H1 (cell line): ENCODE measurements around the gene BCL2L14. TPM values are rescaled to one million over a fixed set of nuclear protein-coding genes. Genes with fewer than 3 reads are reported as not detected.

Experiments
- CTCF ChIA-PET: fragments of 300-600 bp; sonication (Branson Sonifier 250); formaldehyde crosslinking; loops from one replicate; lab custom pipeline; 2021; ENCODE audit not compliant: partially characterized antibody; lab: Charles Lee
- POLR2A ChIA-PET: fragments of 300-600 bp; sonication (Branson Sonifier 250); formaldehyde crosslinking; loops from one replicate; lab custom pipeline; 2021; ENCODE audit warnings: inconsistent platforms; ENCODE audit not compliant: partially characterized antibody; lab: Charles Lee
- DNase-seq, 2 experiments: peaks; one replicate each; pipeline versions ENCODE4 v3.0.0 to v3.0.0-alpha.2; 2010 to 2022; ENCODE audit warnings: low spot score in 2 of 2, low read depth in 1 of 2, mixed read lengths in 1 of 2
- FAIRE-seq: peaks from 2 replicates; lab custom pipeline; 2011; peaks lifted over from hg19 to GRCh38; lab: Jason Lieb, UNC
- H2AFZ ChIP-seq: 2 replicates; pipeline ENCODE4 v1.8.1; 2012; ENCODE audit warnings: low read length, inconsistent platforms
- H2AK5ac ChIP-seq: 2 replicates; pipeline ENCODE4 v1.6.1; 2013; ENCODE audit warnings: low read depth, low read length
- H2BK120ac ChIP-seq: replicated peaks from 2 replicates; pipeline ENCODE3; 2013; ENCODE audit warnings: low read depth, low read length, inconsistent platforms
- H2BK12ac ChIP-seq: 2 replicates; pipeline ENCODE4 v1.6.1; 2013; ENCODE audit warnings: low read depth, low read length
- H2BK15ac ChIP-seq: 2 replicates; pipeline ENCODE4 v1.6.1; 2013; ENCODE audit warnings: low read length
- H2BK20ac ChIP-seq: 2 replicates; pipeline ENCODE4 v1.6.1; 2013; ENCODE audit warnings: low read length
- H2BK5ac ChIP-seq: 2 replicates; pipeline ENCODE4 v1.6.1; 2013; ENCODE audit warnings: low read depth, low read length
- H3K14ac ChIP-seq: 2 replicates; pipeline ENCODE4 v1.6.1; 2013; ENCODE audit warnings: inconsistent platforms; ENCODE audit not compliant: insufficient read length
- H3K18ac ChIP-seq: 2 replicates; pipeline ENCODE4 v1.6.1; 2013; ENCODE audit warnings: low read length; ENCODE audit errors: extremely low read depth
- H3K23ac ChIP-seq: 2 replicates; pipeline ENCODE4 v1.6.1; 2013; ENCODE audit warnings: inconsistent platforms; ENCODE audit not compliant: insufficient read length
- H3K23me2 ChIP-seq: 2 replicates; pipeline ENCODE4 v1.6.1; 2013; ENCODE audit warnings: low read depth, low read length
- H3K27ac ChIP-seq: 2 replicates; pipeline ENCODE4 v1.6.1; 2011; ENCODE audit warnings: low read depth, low read length, inconsistent platforms
- H3K27me3 ChIP-seq, 4 experiments: replicated peaks in 1 of 4; 1 replicate in 1 of 4; 2 replicates in 3 of 4; pipeline versions ENCODE4 v1.6.1 to v1.8.1; 2011 to 2013; ENCODE audit warnings: low read length in 3 of 4, mild to moderate bottlenecking in 3 of 4, inconsistent platforms in 2 of 4, mixed read lengths in 2 of 4, moderate library complexity in 1 of 4; ENCODE audit not compliant: control insufficient read depth in 3 of 4, insufficient read depth in 3 of 4; ENCODE audit errors: extremely low read depth in 1 of 4
- H3K36me3 ChIP-seq, 4 experiments: 2 replicates each; pipeline versions ENCODE4 v1.6.1 to v1.8.1; 2011 to 2013; ENCODE audit warnings: mild to moderate bottlenecking in 4 of 4, low read length in 3 of 4, moderate library complexity in 2 of 4, control low read depth in 1 of 4, inconsistent platforms in 1 of 4; ENCODE audit not compliant: insufficient read depth in 4 of 4, control insufficient read depth in 2 of 4
- H3K4ac ChIP-seq: replicated peaks from 2 replicates; pipeline ENCODE3; 2013; ENCODE audit warnings: low read length, low read depth, mixed read lengths, inconsistent platforms; ENCODE audit not compliant: insufficient read length
- H3K4me1 ChIP-seq, 4 experiments: replicated peaks in 1 of 4; 1 replicate in 1 of 4; 2 replicates in 3 of 4; pipeline versions ENCODE4 v1.6.1 to v1.8.1; 2011 to 2013; ENCODE audit warnings: low read length in 3 of 4, inconsistent platforms in 2 of 4, mixed read lengths in 1 of 4; ENCODE audit not compliant: insufficient read depth in 4 of 4, control insufficient read depth in 3 of 4
- H3K4me2 ChIP-seq, 2 experiments: 2 replicates each; pipeline versions ENCODE4 v1.6.1 to v1.8.1; 2011 to 2013; ENCODE audit warnings: low read depth in 2 of 2, low read length in 2 of 2, control low read depth in 1 of 2, inconsistent platforms in 1 of 2, mild to moderate bottlenecking in 1 of 2; ENCODE audit not compliant: insufficient read depth in 1 of 2
- H3K4me3 ChIP-seq, 4 experiments: fragments of 200-600, 300-600 bp in 1 of 4; sonication (generic), shearing (Covaris generic), sonication (Bioruptor Twin) in 1 of 4; 2 replicates each; pipeline versions ENCODE4 v1.5.1 to v1.8.1; 2011 to 2016; ENCODE audit warnings: low read length in 4 of 4, low read depth in 3 of 4, control low read depth in 2 of 4, inconsistent platforms in 2 of 4, mild to moderate bottlenecking in 2 of 4, mixed read lengths in 1 of 4, moderate library complexity in 1 of 4; ENCODE audit not compliant: insufficient read depth in 2 of 4; ENCODE audit errors: extremely low read depth in 1 of 4
- H3K56ac ChIP-seq: replicated peaks from 2 replicates; pipeline ENCODE3; 2013; ENCODE audit warnings: low read depth, mild to moderate bottlenecking, mixed read lengths, low read length, inconsistent platforms; ENCODE audit not compliant: insufficient read length
- H3K79me1 ChIP-seq: 2 replicates; pipeline ENCODE4 v1.6.1; 2013; ENCODE audit warnings: low read depth, low read length, control low read depth
- H3K79me2 ChIP-seq, 2 experiments: 2 replicates each; pipeline versions ENCODE4 v1.6.1 to v1.8.1; 2012 to 2013; ENCODE audit warnings: low read length in 2 of 2, mild to moderate bottlenecking in 2 of 2, inconsistent platforms in 1 of 2; ENCODE audit not compliant: insufficient read depth in 2 of 2, control insufficient read depth in 1 of 2
- H3K9ac ChIP-seq, 4 experiments: replicated peaks in 1 of 4; 1 replicate in 1 of 4; 2 replicates in 3 of 4; pipeline versions ENCODE4 v1.6.1 to v1.8.1; 2011 to 2013; ENCODE audit warnings: low read depth in 3 of 4, low read length in 3 of 4, control low read depth in 2 of 4, mild to moderate bottlenecking in 2 of 4, moderate library complexity in 2 of 4, inconsistent platforms in 1 of 4; ENCODE audit errors: extremely low read depth in 1 of 4
- H3K9me3 ChIP-seq, 2 experiments: 2 replicates each; pipeline versions ENCODE4 v1.6.1 to v1.8.1; 2012 to 2013; ENCODE audit warnings: mild to moderate bottlenecking in 2 of 2, moderate library complexity in 2 of 2, control low read depth in 1 of 2, inconsistent platforms in 1 of 2, low read depth in 1 of 2, low read length in 1 of 2, mixed read lengths in 1 of 2; ENCODE audit not compliant: insufficient read depth in 2 of 2
- H4K20me1 ChIP-seq, 2 experiments: replicated peaks in 1 of 2; 2 replicates each; pipeline versions ENCODE3 to v1.8.1; 2011 to 2013; ENCODE audit warnings: inconsistent platforms in 2 of 2, low read length in 2 of 2, mild to moderate bottlenecking in 1 of 2; ENCODE audit not compliant: insufficient read depth in 2 of 2, control insufficient read depth in 1 of 2
- H4K5ac ChIP-seq: 2 replicates; pipeline ENCODE4 v1.6.1; 2013; ENCODE audit warnings: low read length, low read depth, mixed read lengths, inconsistent platforms; ENCODE audit not compliant: insufficient read length
- H4K8ac ChIP-seq: 2 replicates; pipeline ENCODE4 v1.8.0; 2013; ENCODE audit warnings: mild to moderate bottlenecking, moderate library complexity, low read length, inconsistent platforms; ENCODE audit not compliant: insufficient read depth; ENCODE audit errors: extremely low read depth
- H4K91ac ChIP-seq: replicated peaks from 2 replicates; pipeline ENCODE3; 2013; ENCODE audit warnings: low read length, mixed read lengths, inconsistent platforms; ENCODE audit not compliant: insufficient read length
- ATF2 ChIP-seq: IDR thresholded peaks from 2 replicates; pipeline ENCODE4 v1.6.1; 2012; ENCODE audit warnings: low read length, inconsistent platforms
- BACH1 ChIP-seq: IDR thresholded peaks from 2 replicates; pipeline ENCODE4 v1.6.1; 2012; ENCODE audit warnings: low read length, improper control_type of control experiment
- BCL11A ChIP-seq, 2 experiments: IDR thresholded peaks; one replicate each; pipeline ENCODE4 v1.6.1; 2011; ENCODE audit warnings: low read depth in 2 of 2, low read length in 2 of 2, mild to moderate bottlenecking in 2 of 2
- EGR1 ChIP-seq: IDR thresholded peaks from 2 replicates; pipeline ENCODE4 v1.6.1; 2011; ENCODE audit warnings: low read depth, low read length, borderline replicate concordance
- POLR2AphosphoS5 ChIP-seq: IDR thresholded peaks from 2 replicates; pipeline ENCODE4 v1.6.1; 2011; ENCODE audit warnings: low read depth, low read length
- TBP ChIP-seq: IDR thresholded peaks from 2 replicates; pipeline ENCODE4 v1.6.1; 2011; ENCODE audit warnings: low read depth, low read length, improper control_type of control experiment
- WGBS, 2 experiments: shearing (Covaris generic) in 1 of 2; methylation state at CpG; one replicate each; pipeline versions ENCODE4 v1.1.6 to v1.1.7; 2013 to 2015; ENCODE audit warnings: low lambda C conversion rate in 2 of 2, mixed read lengths in 2 of 2, inconsistent platforms in 1 of 2, low coverage in 1 of 2, missing lambda C conversion rate in 1 of 2; ENCODE audit not compliant: insufficient replicate concordance in 2 of 2, insufficient coverage in 1 of 2, insufficient read length in 1 of 2; ENCODE audit errors: extremely low coverage in 1 of 2, missing lambda C conversion rate in 1 of 2; 5-methylcytosine and 5-hydroxymethylcytosine counted together
- polyA plus RNA-seq, 7 experiments: library from polyadenylated mRNA; depleted of rRNA in 3 of 7; stranded (reverse) in 5 of 7; unstranded in 2 of 7; fragments of >200 nt in 5 of 7; fragments of 200-250 nt in 2 of 7; gene quantifications; 1 replicate in 5 of 7; 2 replicates in 1 of 7; 4 replicates in 1 of 7; pipeline versions ENCODE4 v1.2.1 to v1.2.3, GENCODE V29; 2011 to 2013; ENCODE audit warnings: missing spikeins in 2 of 7, mixed read lengths in 2 of 7
- total RNA-seq: library from RNA; stranded (reverse); fragmentation: NEBNext Ultra II Directional; extraction: Animal tissue kit (Norgen Biotek cat#: 25700); gene quantifications from 2 replicates; pipeline ENCODE4 v1.2.1, GENCODE V29; 2021

BCL2L14 gene
- total and polyA plus RNA-seq, 2 of the 8 experiments (the other 6 are each of a cell fraction or from before 2014, with no cell fraction given): 0.80 to 2.4 TPM

- H3K79me1 ChIP-seq: no peaks in the 10 kb centered on the region
- WGBS, 2 experiments: 75% methylated on average over 2 of the region's 2 CpGs; no CpG with 5 or more reads in 1 of the 2 experiments
- H3K9me3 ChIP-seq: no peaks in the 10 kb centered on the region
- no peaks in the 10 kb centered on the region for H4K20me1 ChIP-seq
- H3K4ac ChIP-seq: no peak overlapping the region
- H2BK15ac ChIP-seq: no peak overlapping the region
- H3K56ac ChIP-seq: no peak overlapping the region
- H4K5ac ChIP-seq: no peak overlapping the region
- H4K8ac ChIP-seq: no peak overlapping the region; the same call in 1 of the 2 replicates
- H3K14ac ChIP-seq: no peak overlapping the region
- H3K27me3 ChIP-seq: no peaks in the 10 kb centered on the region; a peak in 2 of 7 replicates
- H2BK120ac ChIP-seq: no peak overlapping the region
- H3K4me3 ChIP-seq: no peak overlapping the region
- H3K9ac ChIP-seq: no peak overlapping the region
- POLR2A ChIA-PET: no interaction called here
- FAIRE-seq: no peak
- no peak overlapping the region for H4K91ac ChIP-seq
- no peak overlapping the region for H2BK20ac ChIP-seq
- H2BK12ac ChIP-seq: no peak overlapping the region
- CTCF ChIA-PET: interaction anchor here (2.0 kb wide), 1 partner anchor 21 kb away, joined by 5 read pairs; no protein-coding TSS in a partner anchor
- no peak overlapping the region for H3K4me2 ChIP-seq
- DNase-seq: no peak
- no peaks in the 10 kb centered on the region for H3K36me3 ChIP-seq
- peaks cover 0 to 3% (median 1%) of the 10 kb centered on the region in 4 experiments; a peak in 2 of 7 replicates for H3K4me1 ChIP-seq
- H3K18ac ChIP-seq: no peak overlapping the region
- H2AK5ac ChIP-seq: no peak overlapping the region
- no peaks in the 10 kb centered on the region for H3K79me2 ChIP-seq
- H2AFZ ChIP-seq: no peak overlapping the region
- H2BK5ac ChIP-seq: no peak overlapping the region
- no peak overlapping the region for H3K23ac ChIP-seq
- H3K23me2 ChIP-seq: no peaks in the 10 kb centered on the region
- H3K27ac ChIP-seq: no peak overlapping the region
- TF ChIP-seq TBP (no peak), EGR1 (no peak), BACH1 (no peak), POLR2AphosphoS5 (no peak), BCL11A (IDR thresholded peaks at IDR 0.05; ENCODE audit: low read depth in 2 of 2, low read length in 2 of 2) (no peak), ATF2 (no peak)
Observed at GRCh38 chr12:12029653-12030052, 41.1 kb upstream of the BCL2L14 start.
